ENCODE results near the gene AFF3. TPM values are rescaled to one million over a fixed set of nuclear protein-coding genes. Genes with fewer than 3 reads are reported as not detected.

Gene AFF3
- total RNA-seq, 3 donors from 2014 or later, result 4.2 to 56.6 (median 5.2) TPM

GRCh38 chr2:100137318-100137717, 5.1 kb downstream of the AFF3 start:
- no peaks in the 10 kb centered on the region for H3K9me3 ChIP-seq
- ATAC-seq, result no peak
- no peak for DNase-seq
- H3K4me3 ChIP-seq, result no peak overlapping the region
- H3K36me3 ChIP-seq (ENCODE audit: low read depth), result no peaks in the 10 kb centered on the region
- H3K4me1 ChIP-seq (ENCODE audit: low read depth), result no peaks in the 10 kb centered on the region
- intact Hi-C loops (cut with DNase I, micrococcal nuclease), result no loop called here
- TF ChIP-seq CTCF (IDR thresholded peaks at IDR 0.05), result no peak

- ATAC-seq (no peak), DNase-seq (no peak)
- no peak overlapping the region for H3K4me3 ChIP-seq
- intact Hi-C loops (cut with DNase I, micrococcal nuclease), result no loop called here
- no peaks in the 10 kb centered on the region for H3K9me3 ChIP-seq
- no peaks in the 10 kb centered on the region for H3K36me3 ChIP-seq (ENCODE audit: low read depth)
- no peaks in the 10 kb centered on the region for H3K4me1 ChIP-seq (ENCODE audit: low read depth)
- no peak for TF ChIP-seq CTCF (IDR thresholded peaks at IDR 0.05)
Measured at GRCh38 chr2:100136310-100136709, 6.1 kb downstream of the AFF3 start.

- no peaks in the 10 kb centered on the region for H3K36me3 ChIP-seq (ENCODE audit: low read depth)
- no peaks in the 10 kb centered on the region for H3K4me1 ChIP-seq (ENCODE audit: low read depth)
- DNase-seq (no peak), ATAC-seq (no peak)
- H3K9me3 ChIP-seq, result no peaks in the 10 kb centered on the region
- intact Hi-C loops (cut with DNase I, micrococcal nuclease), result no loop called here
- no peak overlapping the region for H3K4me3 ChIP-seq
- TF ChIP-seq CTCF (IDR thresholded peaks at IDR 0.05), result no peak
Measured at GRCh38 chr2:100135415-100135814, 7.0 kb downstream of the AFF3 start.

GRCh38 chr2:100130595-100131391, 11.6 kb downstream of the AFF3 start:
- intact Hi-C loops (cut with DNase I, micrococcal nuclease), result no loop called here
- DNase-seq, result no peak
- no peak for TF ChIP-seq CTCF (IDR thresholded peaks at IDR 0.05)

GRCh38 chr2:100126897-100127401, 15.4 kb downstream of the AFF3 start:
- Histone ChIP-seq H3K4me3 (no peak overlapping the region), H3K4me1 (ENCODE audit: low read depth) (no peaks in the 10 kb centered on the region), H3K9me3 (no peaks in the 10 kb centered on the region), H3K36me3 (ENCODE audit: low read depth) (no peaks in the 10 kb centered on the region)
- no peak for TF ChIP-seq CTCF (IDR thresholded peaks at IDR 0.05)
- intact Hi-C loops (cut with DNase I, micrococcal nuclease), result no loop called here
- DNase-seq (no peak), ATAC-seq (no peak)

More at GRCh38 chr2:100130595-100131391, 11.6 kb downstream of the AFF3 start:
- Histone ChIP-seq H3K4me1 (ENCODE audit: low read depth) (no peaks in the 10 kb centered on the region), H3K36me3 (ENCODE audit: low read depth) (no peaks in the 10 kb centered on the region), H3K9me3 (no peaks in the 10 kb centered on the region), H3K4me3 (no peak overlapping the region)
- ATAC-seq, result no peak
